Femur (tissue), 1 donor: ENCODE results near the gene PHACTR3.

ENCODE experiments used
- DNase-seq: peaks from one replicate; pipeline ENCODE4 v3.0.0-alpha.2; 2017

Gene PHACTR3

GRCh38 chr20:59673288-59673997, 69.1 kb downstream of the PHACTR3 start:
- DNase-seq: no peak

GRCh38 chr20:59673998-59674445, 69.7 kb downstream of the PHACTR3 start:
- DNase-seq: no peak

DNA sequence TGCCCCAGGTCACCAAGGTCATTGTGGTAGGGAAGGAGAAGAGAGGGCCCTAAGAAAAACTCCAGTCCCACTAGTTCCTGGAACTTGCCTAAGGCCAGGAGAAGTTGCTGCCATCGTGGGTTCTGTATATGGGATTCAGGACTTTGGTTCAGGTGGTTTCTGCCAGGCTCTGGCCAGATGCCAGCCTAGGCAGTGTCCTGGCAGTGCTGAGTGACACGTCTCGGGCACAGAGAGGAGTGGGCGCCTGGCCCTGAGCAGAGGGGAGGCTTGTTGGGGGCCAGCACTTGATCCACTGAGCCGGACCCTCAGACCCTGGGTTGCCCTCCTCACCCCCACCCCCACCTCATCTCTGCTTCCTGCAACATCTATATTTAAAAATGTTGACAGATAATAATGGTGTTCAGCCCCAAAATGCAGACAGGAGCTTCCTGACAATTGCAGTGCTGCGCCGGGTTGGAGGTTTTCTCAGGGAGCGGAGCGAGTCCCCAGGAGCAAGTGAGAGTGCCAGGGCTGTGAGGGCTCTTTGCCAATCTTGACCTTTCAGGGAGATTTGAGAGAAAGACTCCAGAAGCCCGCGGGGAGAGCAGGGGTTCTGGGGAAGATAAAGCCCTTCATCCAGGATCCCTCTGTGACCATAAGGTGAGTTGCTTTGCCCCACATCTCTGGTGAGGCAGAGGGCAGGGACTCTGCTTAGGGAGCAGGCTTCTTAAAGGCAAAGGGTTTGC, 71.9 kb downstream of the PHACTR3 start:
- no peak for DNase-seq

DNA sequence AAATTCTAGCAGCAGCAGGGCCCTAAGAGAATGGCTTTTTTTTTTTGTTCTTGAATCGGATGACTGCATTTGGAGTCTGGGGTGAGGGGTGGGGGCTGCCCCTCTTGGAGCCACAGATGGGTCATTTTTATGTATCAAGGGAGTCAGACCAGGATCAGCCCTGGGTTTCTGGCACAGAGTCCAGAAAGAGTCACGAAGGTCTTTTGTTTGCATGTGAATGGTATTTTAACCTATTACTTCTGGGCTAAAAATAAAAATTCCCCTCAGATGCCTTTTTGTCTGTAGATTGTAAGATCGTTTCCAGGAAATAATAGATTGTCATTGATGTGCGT, 72.5 kb downstream of the PHACTR3 start:
- DNase-seq: no peak

GRCh38 chr20:59677586-59677985, 73.2 kb downstream of the PHACTR3 start:
- DNase-seq: no peak

DNA sequence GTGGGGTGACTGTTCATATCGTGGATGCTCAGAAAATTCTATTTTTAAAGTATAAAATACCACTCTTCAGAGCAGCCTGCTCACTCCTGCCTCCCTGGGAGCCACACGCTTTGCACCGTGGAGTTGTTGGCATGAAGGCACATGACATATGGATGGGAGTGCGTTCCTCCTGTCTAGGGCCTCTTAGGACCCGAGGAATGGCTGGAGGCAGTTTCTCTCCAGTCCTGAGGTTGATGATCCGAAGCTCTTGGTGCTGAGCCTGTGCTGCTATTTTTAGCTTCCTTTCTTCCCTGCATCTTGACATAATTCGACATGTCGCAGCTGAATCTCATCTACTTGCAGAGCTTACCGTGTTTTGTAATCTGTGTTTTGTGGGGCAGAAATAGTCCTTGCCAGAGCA, 73.9 kb downstream of the PHACTR3 start:
- no peak for DNase-seq

DNA sequence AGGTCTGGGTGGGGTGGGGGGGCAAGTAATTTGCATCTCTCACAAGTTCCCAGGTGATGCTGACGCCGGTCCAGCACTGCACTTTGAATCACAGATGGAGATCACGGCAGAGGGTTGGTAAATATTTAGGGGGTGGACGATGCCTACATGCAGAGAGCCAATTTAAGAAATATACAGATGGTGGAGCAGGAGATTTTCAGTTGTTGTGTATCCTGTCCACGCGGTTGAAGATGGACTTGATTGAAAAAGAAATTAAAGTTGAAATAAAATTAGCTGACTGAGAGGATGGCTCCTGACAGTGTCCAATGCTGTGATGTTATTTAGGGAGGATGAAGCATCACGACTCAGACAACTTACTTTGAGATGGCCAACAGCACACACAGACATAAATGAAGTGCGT, 74.6 kb downstream of the PHACTR3 start:
- DNase-seq: no peak

DNA sequence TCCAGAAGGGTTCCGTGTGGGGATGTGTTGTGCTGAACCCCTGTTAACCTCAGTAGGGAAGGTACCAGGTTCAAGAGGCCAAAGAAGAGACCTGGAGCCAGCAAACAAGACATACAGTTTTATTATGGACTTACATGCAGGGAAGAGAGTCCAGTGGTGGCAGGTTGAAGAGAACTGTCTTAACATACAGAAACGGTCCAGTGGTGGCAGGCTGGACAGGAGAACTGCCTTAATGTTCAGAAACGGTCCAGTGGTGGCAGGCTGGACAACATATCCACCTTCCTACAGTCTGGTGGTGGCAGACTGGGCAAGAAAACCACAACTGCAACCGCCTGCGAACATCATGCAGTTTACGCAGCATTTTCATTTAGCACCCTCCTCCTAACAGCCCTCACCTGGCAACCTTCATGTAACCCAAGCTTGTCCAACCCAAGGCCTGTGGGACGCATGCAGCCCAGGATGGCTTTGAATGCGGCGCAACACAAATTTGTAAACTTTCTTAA, 75.9 kb downstream of the PHACTR3 start:
- no peak for DNase-seq

DNA sequence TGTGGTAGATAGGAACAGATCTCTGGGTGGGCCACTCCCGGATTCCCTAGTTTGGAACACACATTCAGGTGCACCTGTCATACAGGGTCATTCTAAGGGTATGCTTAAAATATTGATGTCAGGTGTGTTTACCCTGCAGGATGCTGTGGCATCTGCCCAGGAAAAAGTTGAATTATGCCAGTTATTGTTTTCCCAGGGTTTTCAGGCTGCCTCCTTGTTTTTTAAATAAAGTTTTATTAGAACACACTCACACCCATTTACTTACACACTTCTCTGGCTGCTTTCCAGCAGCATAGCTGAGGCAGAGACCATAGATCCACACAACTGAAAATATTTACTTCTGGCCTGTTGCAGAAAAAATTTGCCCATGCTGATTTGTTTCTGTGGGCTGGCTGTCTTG, 76.5 kb downstream of the PHACTR3 start:
- no peak for DNase-seq

- no peak for DNase-seq
These were observed 78.3 kb downstream of the PHACTR3 start for GRCh38 chr20:59682603-59683002.

GRCh38 chr20:59683181-59683580, 78.8 kb downstream of the PHACTR3 start:
- DNase-seq: no peak

- DNase-seq: no peak
These were observed 80.4 kb downstream of the PHACTR3 start for GRCh38 chr20:59684685-59685242.

- no peak for DNase-seq
These were observed 82.3 kb downstream of the PHACTR3 start for GRCh38 chr20:59686404-59687346.

- no peak for DNase-seq
These were observed 84.0 kb downstream of the PHACTR3 start for GRCh38 chr20:59688356-59688755.

- no peak for DNase-seq
These were observed 84.7 kb downstream of the PHACTR3 start for GRCh38 chr20:59688999-59689398.

- DNase-seq: no peak
These were observed 85.8 kb downstream of the PHACTR3 start for GRCh38 chr20:59690101-59690500.

DNA sequence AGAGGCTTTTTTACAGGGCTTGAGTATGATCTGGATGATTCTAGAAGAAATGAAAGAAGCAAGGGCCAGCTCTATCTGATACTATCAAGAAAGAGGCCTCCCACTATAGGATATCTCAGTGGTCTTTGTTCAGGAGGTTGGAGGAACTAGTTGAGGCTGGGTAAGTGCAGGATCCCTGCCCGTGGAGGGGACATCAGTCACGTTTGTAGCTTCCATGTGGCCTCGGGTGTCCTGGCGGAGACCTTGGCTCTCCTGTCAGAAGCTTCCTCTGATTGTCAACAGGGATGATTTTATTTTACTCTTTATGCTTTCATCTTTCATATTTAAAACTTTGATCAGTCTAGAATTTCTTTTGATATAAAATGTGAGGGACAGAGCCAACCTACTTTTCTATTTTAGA, 86.6 kb downstream of the PHACTR3 start:
- DNase-seq: no peak

DNA sequence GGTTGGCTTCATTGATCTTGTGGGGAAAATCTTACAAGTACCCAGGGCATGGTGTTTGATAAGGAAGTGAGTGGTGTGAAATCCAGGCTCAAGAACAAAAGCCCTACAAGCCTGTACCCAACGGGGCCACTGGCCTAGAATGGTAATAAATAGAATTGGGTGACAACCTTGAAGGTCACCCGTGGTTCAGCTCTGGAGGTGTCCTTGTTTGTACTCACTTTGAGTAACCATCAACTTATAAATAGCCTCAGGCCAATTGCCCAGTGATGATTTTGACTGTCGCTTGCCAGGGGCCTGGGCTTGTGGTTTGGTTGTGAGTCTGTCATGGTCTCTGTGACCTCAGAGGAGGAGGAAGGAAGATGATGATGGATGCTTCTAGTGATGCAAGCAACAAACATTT, 87.8 kb downstream of the PHACTR3 start:
- DNase-seq: no peak

DNA sequence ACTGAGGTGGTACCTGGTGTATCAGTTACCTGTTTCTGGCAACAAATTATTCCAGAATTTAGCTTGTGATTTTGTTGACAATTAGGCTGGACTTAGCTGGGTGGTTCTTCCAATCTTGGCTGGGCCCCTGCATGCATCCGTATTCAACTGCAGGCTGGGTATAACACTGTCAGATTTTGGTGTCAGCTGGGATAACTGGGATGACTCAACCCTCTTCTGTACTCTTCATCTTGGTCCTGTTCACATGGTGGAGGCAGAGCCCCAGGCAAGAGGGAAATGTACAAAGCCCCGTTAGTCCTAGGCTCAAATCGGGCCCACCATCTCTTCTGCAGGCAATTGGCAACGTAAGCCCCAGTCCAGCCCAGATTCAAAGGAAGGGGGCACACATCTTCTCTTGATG, 89.2 kb downstream of the PHACTR3 start:
- no peak for DNase-seq

- DNase-seq: no peak
These were observed 92.1 kb downstream of the PHACTR3 start for GRCh38 chr20:59696476-59696875.

GRCh38 chr20:59697068-59697467, 92.7 kb downstream of the PHACTR3 start:
- no peak for DNase-seq

DNA sequence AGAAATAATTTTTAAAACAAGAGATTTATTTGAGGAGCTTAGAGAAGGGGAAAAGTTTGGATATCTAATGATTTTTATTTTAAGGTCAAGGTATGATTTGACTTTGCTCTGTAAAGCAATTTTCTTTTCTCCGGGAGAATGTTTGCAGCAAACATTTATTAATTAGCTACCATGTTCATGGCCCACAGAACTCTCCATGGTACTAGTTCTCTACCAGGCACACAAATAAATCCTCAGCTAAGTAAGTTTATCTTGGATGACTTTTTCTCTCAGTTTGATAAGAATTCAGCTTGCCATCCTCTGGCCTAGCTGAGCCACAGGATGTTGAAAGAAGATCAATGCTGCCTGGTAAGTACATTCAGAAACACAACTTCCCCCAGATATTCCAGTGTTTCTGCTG, 94.3 kb downstream of the PHACTR3 start:
- DNase-seq: no peak

DNA sequence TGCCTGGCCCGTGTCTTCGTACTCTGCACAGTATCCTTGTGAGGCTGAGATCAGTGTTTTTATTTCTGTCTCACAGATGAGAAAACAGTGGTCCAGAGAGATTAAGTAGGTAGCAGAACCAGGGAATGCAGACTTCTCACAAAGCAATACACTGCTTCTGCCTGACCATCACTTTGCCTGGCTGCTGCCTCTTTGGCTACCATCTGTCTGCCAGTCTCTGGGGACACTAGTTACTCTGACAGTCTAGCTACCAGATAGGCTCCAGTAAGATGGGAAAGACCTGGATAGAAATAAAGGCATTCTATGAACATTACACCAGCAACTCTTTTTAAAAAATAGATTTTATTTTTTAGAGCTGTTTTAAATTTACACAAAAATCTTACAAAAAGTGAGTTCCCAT, 96.9 kb downstream of the PHACTR3 start:
- DNase-seq: no peak
